ENCODE results near the gene WNT7A. TPM values are rescaled to one million over a fixed set of nuclear protein-coding genes. Genes with fewer than 3 reads are reported as not detected.

The WNT7A gene
- polyA plus RNA-seq, 2 donors = 0.09 to 0.37 TPM

DNA sequence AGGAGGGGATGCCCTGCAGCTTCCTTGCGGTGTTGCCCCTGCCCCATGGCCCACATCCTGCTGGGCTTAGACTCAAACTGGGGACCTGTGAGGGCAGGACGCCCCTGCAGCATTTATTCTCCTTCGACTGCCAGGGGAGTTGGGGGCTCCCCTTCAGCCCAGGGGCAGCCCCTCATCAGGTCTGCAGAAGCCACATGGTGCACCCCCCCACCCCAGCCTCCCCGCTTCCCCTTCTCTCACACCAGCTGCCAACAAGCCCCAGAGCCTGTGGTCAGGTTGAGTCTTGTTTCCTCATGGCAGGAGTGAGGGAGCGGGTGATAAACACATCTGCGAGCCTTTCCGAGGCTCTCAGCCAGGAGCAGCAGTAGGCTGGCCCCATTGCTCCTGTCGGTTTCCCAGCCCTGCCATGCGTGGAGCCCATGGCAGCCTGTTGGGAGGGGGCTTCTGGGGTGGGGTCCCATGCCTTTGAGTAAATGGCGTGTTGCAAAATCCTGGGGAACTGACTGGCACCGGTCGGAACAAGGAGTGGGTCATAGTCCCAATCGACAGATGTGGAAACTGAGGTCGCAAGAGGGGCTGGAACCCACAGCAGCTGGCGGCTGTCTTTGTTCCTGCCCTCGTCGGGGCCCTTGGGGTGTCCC, 27.8 kb downstream of the WNT7A start:
- Histone ChIP-seq H3K36me3 (ENCODE audit: control insufficient read depth in 2 of 2, insufficient read depth in 2 of 2, low read length in 1 of 2) (no peaks in the 10 kb centered on the region), H3K4me3 (ENCODE audit: low read depth in 1 of 2, low read length in 2 of 2) (no peak overlapping the region), H3K9me3 (ENCODE audit: control insufficient read depth in 2 of 2, insufficient read depth in 1 of 2, low read depth in 1 of 2, low read length in 1 of 2) (no peaks in the 10 kb centered on the region), H3K27me3 (ENCODE audit: control insufficient read depth in 1 of 2, insufficient read depth in 2 of 2, low read length in 2 of 2) (no peaks in the 10 kb centered on the region), H3K4me1 (ENCODE audit: control insufficient read depth in 2 of 2, insufficient read depth in 2 of 2, low read length in 1 of 2) (peaks cover 7 to 36% of the 10 kb centered on the region in 2 donors), H3K27ac (ENCODE audit: low read depth in 2 of 2, low read length in 1 of 2) (no peak overlapping the region)
- whole genome bisulfite sequencing, 2 donors = 49 to 64% methylated on average over 17 of the region's 17 CpGs

DNA sequence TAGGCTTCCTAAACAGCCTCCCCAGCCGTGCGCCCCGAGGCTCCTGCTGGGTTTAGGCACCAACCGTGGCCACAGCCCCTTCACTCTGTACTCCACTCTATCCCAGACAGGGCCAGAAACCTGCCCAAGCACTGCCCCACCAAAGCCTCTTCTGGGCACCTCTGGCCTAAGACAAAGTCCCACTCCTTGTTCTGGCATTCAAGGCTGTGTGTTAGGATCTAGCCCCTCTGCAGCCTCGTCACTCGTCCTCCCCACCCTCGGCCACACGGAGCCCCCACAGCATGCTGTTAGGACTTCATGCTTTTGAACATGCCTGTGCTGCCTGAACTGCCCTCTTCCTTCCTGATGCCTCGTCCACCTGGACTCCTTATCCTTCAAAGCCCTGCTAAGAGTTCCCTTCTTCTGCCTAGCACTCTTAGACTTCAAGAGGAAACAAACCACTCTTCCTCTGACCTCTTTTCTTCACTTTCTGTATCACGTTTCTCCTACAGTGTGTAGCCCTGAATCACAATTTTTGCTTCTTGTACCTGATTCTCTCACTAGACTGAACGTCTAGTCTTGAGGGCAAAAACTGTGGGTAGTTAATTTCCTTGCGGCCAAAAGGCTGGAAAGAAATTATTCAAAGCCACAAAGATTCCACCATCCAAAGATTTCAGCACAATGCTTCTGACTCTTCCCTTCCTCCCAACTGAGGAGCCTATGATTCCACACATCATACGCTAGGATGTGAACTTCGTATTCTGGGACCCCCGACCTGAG, 28.6 kb downstream of the WNT7A start:
- H3K4me3 ChIP-seq (ENCODE audit: low read depth in 1 of 2, low read length in 2 of 2) = no peak overlapping the region
- H3K9me3 ChIP-seq (ENCODE audit: control insufficient read depth in 2 of 2, insufficient read depth in 1 of 2, low read depth in 1 of 2, low read length in 1 of 2) = no peaks in the 10 kb centered on the region
- peaks cover 5 to 36% of the 10 kb centered on the region in 2 donors for H3K4me1 ChIP-seq (ENCODE audit: control insufficient read depth in 2 of 2, insufficient read depth in 2 of 2, low read length in 1 of 2)
- H3K27me3 ChIP-seq (ENCODE audit: control insufficient read depth in 1 of 2, insufficient read depth in 2 of 2, low read length in 2 of 2) = no peaks in the 10 kb centered on the region
- WGBS, 2 donors = 64 to 70% methylated on average over 15 of the region's 15 CpGs
- H3K27ac ChIP-seq (ENCODE audit: low read depth in 2 of 2, low read length in 1 of 2) = no peak overlapping the region
- H3K36me3 ChIP-seq (ENCODE audit: control insufficient read depth in 2 of 2, insufficient read depth in 2 of 2, low read length in 1 of 2) = no peaks in the 10 kb centered on the region

DNA sequence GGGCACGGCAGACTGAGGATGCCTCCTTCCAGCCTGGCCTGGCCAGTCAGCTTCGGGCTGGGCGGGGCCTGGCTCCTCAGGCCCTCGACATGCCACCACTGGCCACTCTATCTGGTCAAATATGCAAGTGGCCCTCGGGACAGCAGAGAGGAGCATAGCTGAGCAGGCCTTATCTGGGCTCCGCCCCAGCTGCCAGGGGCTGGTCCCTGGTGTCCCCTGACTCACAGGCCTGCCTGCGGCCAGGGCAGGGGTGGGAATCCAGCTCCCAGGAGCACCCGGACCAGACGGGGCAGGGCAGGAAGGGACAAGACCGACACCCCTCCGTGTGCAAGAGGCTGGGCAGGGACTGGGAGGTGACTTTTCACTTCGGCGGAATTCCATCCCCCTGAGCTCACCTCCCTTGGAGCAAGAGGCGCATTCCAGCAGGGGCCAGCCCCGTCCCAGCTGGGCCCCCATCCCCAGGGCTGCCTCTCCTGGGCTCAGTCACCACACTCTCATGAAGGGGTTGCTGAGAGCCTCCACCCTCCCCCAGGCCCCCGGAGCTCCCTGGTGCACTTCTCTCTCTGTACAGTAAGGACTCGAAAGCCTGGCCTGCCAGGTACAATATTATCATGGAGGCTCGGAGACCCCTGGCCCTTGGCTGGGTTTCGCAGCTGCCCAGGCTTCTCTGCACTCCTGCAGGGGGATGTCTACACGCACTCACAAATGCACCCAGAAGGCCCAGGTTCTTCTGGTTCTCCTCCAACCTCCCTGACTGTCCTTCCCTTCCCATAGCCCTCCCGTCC, 29.5 kb downstream of the WNT7A start:
- Histone ChIP-seq H3K4me1 (ENCODE audit: control insufficient read depth in 2 of 2, insufficient read depth in 2 of 2, low read length in 1 of 2) (peaks cover 5 to 36% of the 10 kb centered on the region in 2 donors), H3K36me3 (ENCODE audit: control insufficient read depth in 2 of 2, insufficient read depth in 2 of 2, low read length in 1 of 2) (no peaks in the 10 kb centered on the region), H3K4me3 (ENCODE audit: low read depth in 1 of 2, low read length in 2 of 2) (no peak overlapping the region), H3K27ac (ENCODE audit: low read depth in 2 of 2, low read length in 1 of 2) (no peak overlapping the region), H3K9me3 (ENCODE audit: control insufficient read depth in 2 of 2, insufficient read depth in 1 of 2, low read depth in 1 of 2, low read length in 1 of 2) (no peaks in the 10 kb centered on the region), H3K27me3 (ENCODE audit: control insufficient read depth in 1 of 2, insufficient read depth in 2 of 2, low read length in 2 of 2) (no peaks in the 10 kb centered on the region)
- 41% methylated on average over 21 of the region's 21 CpGs for WGBS, 2 donors

DNA sequence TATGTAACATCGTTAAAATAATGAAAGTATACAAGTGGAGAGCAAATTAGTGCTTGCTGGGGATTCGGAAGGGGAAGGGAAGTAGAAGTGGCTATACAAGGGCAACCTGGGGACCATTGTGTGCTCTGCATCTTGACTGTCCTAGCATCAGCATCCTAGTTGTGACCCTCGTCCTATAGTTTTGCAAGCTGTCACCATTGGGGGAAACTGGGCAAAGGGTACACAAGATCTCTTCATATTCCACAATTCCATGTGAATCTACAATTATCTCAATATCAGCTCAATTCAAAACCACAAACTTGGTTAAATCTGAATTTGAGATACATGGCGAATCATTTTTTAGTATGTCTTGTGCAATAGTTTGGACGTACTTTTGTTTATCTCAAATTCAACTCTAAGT, 30.9 kb downstream of the WNT7A start:
- no peak overlapping the region for H3K27ac ChIP-seq (ENCODE audit: low read depth in 2 of 2, low read length in 1 of 2)
- peaks cover 5 to 36% of the 10 kb centered on the region in 2 donors for H3K4me1 ChIP-seq (ENCODE audit: control insufficient read depth in 2 of 2, insufficient read depth in 2 of 2, low read length in 1 of 2)
- no peak overlapping the region for H3K4me3 ChIP-seq (ENCODE audit: low read depth in 1 of 2, low read length in 2 of 2)
- no peaks in the 10 kb centered on the region for H3K27me3 ChIP-seq (ENCODE audit: control insufficient read depth in 1 of 2, insufficient read depth in 2 of 2, low read length in 2 of 2)
- no peaks in the 10 kb centered on the region for H3K9me3 ChIP-seq (ENCODE audit: control insufficient read depth in 2 of 2, insufficient read depth in 1 of 2, low read depth in 1 of 2, low read length in 1 of 2)
- H3K36me3 ChIP-seq (ENCODE audit: control insufficient read depth in 2 of 2, insufficient read depth in 2 of 2, low read length in 1 of 2) = no peaks in the 10 kb centered on the region
- 80% methylated on average over 5 of the region's 5 CpGs for WGBS, 2 donors

DNA sequence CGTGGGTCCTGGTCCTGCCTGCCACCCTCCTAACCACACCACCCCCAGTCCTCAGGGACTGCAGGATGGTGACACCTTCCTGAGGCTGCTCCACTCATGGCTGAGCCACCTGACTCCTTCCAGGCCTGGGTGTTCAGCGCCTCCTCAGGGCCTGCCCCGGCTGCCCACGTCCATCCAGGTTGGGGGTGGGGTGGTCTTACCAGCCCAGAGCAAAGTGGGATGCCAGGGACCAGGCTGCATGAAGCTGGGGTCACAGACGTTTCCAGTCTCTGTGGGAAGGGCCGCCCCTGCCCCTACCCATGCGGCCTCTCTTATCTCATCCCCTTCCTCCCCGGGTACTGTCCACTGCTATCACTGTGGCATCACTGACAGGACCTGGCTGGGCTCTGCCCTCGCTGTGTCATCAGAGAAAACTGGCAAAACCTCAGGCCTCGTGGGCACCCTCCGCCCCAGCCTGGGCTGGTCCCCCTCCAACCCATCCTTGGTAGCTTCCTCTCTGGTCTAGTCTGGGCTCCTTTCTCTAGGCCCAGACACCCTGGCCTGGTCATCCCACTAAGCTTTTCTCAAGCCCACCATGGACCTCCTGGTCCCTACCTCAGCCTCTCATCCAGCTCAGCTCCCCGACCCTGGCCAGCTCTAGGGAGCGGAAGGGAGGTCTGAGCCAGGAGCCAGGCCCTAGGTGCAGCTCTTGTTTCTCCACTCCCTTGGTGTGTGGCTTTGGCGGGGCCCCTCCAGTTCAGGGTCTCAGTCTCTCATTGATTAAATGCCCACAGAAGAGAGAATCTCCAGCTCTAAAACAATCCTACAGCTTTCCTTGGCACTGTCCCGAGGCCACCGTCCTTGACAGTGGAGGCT, 32.9 kb downstream of the WNT7A start:
- Histone ChIP-seq H3K9me3 (ENCODE audit: control insufficient read depth in 2 of 2, insufficient read depth in 1 of 2, low read depth in 1 of 2, low read length in 1 of 2) (no peaks in the 10 kb centered on the region), H3K27ac (ENCODE audit: low read depth in 2 of 2, low read length in 1 of 2) (no peak overlapping the region), H3K4me1 (ENCODE audit: control insufficient read depth in 2 of 2, insufficient read depth in 2 of 2, low read length in 1 of 2) (peaks cover 0 to 20% of the 10 kb centered on the region in 2 donors), H3K4me3 (ENCODE audit: low read depth in 1 of 2, low read length in 2 of 2) (no peak overlapping the region), H3K36me3 (ENCODE audit: control insufficient read depth in 2 of 2, insufficient read depth in 2 of 2, low read length in 1 of 2) (no peaks in the 10 kb centered on the region), H3K27me3 (ENCODE audit: control insufficient read depth in 1 of 2, insufficient read depth in 2 of 2, low read length in 2 of 2) (no peaks in the 10 kb centered on the region)
- WGBS, 2 donors = 72 to 80% methylated on average over 16 of the region's 16 CpGs

DNA sequence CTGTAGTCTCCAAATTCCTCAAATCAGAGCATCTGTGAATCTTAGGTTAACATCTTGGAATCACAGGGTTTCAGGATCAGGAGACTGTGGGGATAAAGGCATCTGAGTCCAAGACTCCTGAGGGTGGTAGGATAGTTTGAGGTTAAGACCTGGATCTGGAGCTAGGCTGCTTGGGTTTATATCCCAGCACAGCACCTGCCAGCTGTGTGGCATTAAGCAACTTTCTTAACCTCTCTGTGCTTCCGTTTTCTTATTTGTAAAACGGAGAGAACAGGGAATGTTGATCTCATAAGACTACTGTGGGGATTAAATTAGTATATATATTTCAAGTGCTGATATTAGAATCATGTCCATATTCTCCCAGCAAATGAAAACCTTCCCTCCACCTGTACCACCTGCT, 33.6 kb downstream of the WNT7A start:
- Histone ChIP-seq H3K9me3 (ENCODE audit: control insufficient read depth in 2 of 2, insufficient read depth in 1 of 2, low read depth in 1 of 2, low read length in 1 of 2) (no peaks in the 10 kb centered on the region), H3K4me3 (ENCODE audit: low read depth in 1 of 2, low read length in 2 of 2) (no peak overlapping the region), H3K4me1 (ENCODE audit: control insufficient read depth in 2 of 2, insufficient read depth in 2 of 2, low read length in 1 of 2) (peaks cover 0 to 18% of the 10 kb centered on the region in 2 donors), H3K27me3 (ENCODE audit: control insufficient read depth in 1 of 2, insufficient read depth in 2 of 2, low read length in 2 of 2) (no peaks in the 10 kb centered on the region), H3K27ac (ENCODE audit: low read depth in 2 of 2, low read length in 1 of 2) (no peak overlapping the region), H3K36me3 (ENCODE audit: control insufficient read depth in 2 of 2, insufficient read depth in 2 of 2, low read length in 1 of 2) (no peaks in the 10 kb centered on the region)
- WGBS, 2 donors = 73 to 88% methylated on average over 2 of the region's 2 CpGs

DNA sequence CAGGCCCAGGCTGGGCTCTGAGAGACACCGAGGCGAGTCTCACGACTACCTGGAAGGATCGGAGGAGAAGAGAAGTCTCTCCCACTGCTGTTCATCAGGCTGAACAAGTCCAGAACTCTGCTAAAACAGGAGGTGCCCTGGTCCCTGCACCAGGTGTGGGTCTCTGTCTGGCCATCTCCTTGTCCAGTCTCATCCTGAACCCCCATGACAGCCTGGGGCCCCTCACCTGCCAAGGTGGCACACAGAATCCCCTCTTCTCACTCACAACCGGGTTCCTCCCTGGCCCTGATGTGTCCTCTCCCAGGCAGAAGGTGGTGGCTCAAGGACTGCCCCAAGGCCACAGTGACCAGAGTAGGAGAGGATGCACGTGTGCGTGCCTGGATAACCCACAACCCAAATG, 34.1 kb downstream of the WNT7A start:
- Histone ChIP-seq H3K36me3 (ENCODE audit: control insufficient read depth in 2 of 2, insufficient read depth in 2 of 2, low read length in 1 of 2) (no peaks in the 10 kb centered on the region), H3K9me3 (ENCODE audit: control insufficient read depth in 2 of 2, insufficient read depth in 1 of 2, low read depth in 1 of 2, low read length in 1 of 2) (no peaks in the 10 kb centered on the region), H3K4me3 (ENCODE audit: low read depth in 1 of 2, low read length in 2 of 2) (no peak overlapping the region), H3K27me3 (ENCODE audit: control insufficient read depth in 1 of 2, insufficient read depth in 2 of 2, low read length in 2 of 2) (no peaks in the 10 kb centered on the region), H3K4me1 (ENCODE audit: control insufficient read depth in 2 of 2, insufficient read depth in 2 of 2, low read length in 1 of 2) (peaks cover 0 to 13% of the 10 kb centered on the region in 2 donors), H3K27ac (ENCODE audit: low read depth in 2 of 2, low read length in 1 of 2) (no peak overlapping the region)
- WGBS, 2 donors = 85 to 88% methylated on average over 7 of the region's 7 CpGs

DNA sequence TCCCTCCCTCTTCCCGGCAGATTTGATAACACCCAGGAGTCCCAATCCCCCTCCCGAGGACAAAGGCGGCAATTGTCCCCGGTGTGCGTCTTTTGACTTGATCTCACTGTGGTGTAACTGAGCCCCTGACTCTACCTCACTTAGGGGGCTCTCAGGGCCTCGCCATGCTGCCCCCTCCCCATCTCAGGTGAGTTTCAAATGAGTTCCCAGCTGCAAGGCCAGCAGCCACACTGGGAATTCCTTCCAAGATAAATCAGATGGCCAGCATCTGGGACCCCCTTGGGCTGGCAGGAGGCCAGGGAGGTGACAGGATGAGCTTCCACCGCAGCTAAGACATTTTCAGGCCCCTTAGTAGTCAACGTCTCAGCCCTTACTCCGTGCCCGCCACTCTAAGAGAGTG, 35.0 kb downstream of the WNT7A start:
- H3K4me1 ChIP-seq (ENCODE audit: control insufficient read depth in 2 of 2, insufficient read depth in 2 of 2, low read length in 1 of 2) = peaks cover 0 to 5% of the 10 kb centered on the region in 2 donors
- WGBS, 2 donors = 71 to 78% methylated on average over 10 of the region's 10 CpGs
- no peaks in the 10 kb centered on the region for H3K36me3 ChIP-seq (ENCODE audit: control insufficient read depth in 2 of 2, insufficient read depth in 2 of 2, low read length in 1 of 2)
- no peak overlapping the region for H3K4me3 ChIP-seq (ENCODE audit: low read depth in 1 of 2, low read length in 2 of 2)
- no peaks in the 10 kb centered on the region for H3K27me3 ChIP-seq (ENCODE audit: control insufficient read depth in 1 of 2, insufficient read depth in 2 of 2, low read length in 2 of 2)
- H3K9me3 ChIP-seq (ENCODE audit: control insufficient read depth in 2 of 2, insufficient read depth in 1 of 2, low read depth in 1 of 2, low read length in 1 of 2) = no peaks in the 10 kb centered on the region
- H3K27ac ChIP-seq (ENCODE audit: low read depth in 2 of 2, low read length in 1 of 2) = no peak overlapping the region

DNA sequence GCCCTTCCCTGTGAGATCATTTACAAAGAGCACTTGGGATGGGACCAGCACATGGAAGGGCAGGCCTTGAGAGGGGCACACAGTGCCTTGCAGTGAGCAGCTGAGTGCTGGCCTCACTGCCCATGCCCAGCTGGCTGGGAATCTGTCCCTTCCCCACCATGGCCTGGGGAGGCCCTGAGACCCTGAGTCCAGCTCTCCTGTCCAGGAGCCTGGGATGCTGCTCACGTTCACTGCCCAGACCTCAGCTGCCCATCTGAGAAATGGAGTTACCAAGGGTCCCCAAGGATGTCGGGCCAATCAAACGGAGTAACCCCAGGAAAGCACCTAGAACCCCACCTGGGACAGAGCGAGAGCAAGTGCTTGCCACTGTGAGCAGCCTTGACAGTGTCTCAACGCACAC, 35.6 kb downstream of the WNT7A start:
- H3K4me3 ChIP-seq (ENCODE audit: low read depth in 1 of 2, low read length in 2 of 2) = no peak overlapping the region
- no peaks in the 10 kb centered on the region for H3K36me3 ChIP-seq (ENCODE audit: control insufficient read depth in 2 of 2, insufficient read depth in 2 of 2, low read length in 1 of 2)
- no peaks in the 10 kb centered on the region for H3K9me3 ChIP-seq (ENCODE audit: control insufficient read depth in 2 of 2, insufficient read depth in 1 of 2, low read depth in 1 of 2, low read length in 1 of 2)
- H3K27ac ChIP-seq (ENCODE audit: low read depth in 2 of 2, low read length in 1 of 2) = no peak overlapping the region
- H3K27me3 ChIP-seq (ENCODE audit: control insufficient read depth in 1 of 2, insufficient read depth in 2 of 2, low read length in 2 of 2) = no peaks in the 10 kb centered on the region
- H3K4me1 ChIP-seq (ENCODE audit: control insufficient read depth in 2 of 2, insufficient read depth in 2 of 2, low read length in 1 of 2) = no peaks in the 10 kb centered on the region
- WGBS, 2 donors = 88 to 91% methylated on average over 5 of the region's 5 CpGs
